Stimulated activated naive B cell treated with anti-CD40 and anti-IgM and Interleukin-4, amounts not matched to agents 10 μg/mL and 1 μg/mL and 100 μg/mL, for 72 hours (primary cell): ENCODE measurements around the gene CRTC2.
"Not testable (repeated sequence)": the region's sequence is repeated elsewhere in the genome, so short reads cannot be mapped to it uniquely, and the experiment has no call there.

Experiments
- ATAC-seq, 2 donors: fragments of 150-1000 bp; cut with Tn5 transposase; replicated peaks; 2 replicates each; pipeline ENCODE4 v1.10.0; 2021; ENCODE audit warnings: moderate library complexity in 1 of 2
- DNase-seq: peaks from one replicate; pipeline ENCODE4 v3.0.0; 2021
- H3K27ac Mint-ChIP-seq: one replicate; pipeline ENCODE4 v1.8.0; 2022; ENCODE audit warnings: mild to moderate bottlenecking, mixed read lengths
- H3K27me3 Mint-ChIP-seq, 2 donors: one replicate each; pipeline ENCODE4 v1.8.0; 2022; ENCODE audit warnings: mixed read lengths in 2 of 2
- H3K36me3 Mint-ChIP-seq, 2 donors: one replicate each; pipeline ENCODE4 v1.8.0; 2022; ENCODE audit warnings: mixed read lengths in 2 of 2, mild to moderate bottlenecking in 1 of 2
- H3K4me1 Mint-ChIP-seq, 2 donors: one replicate each; pipeline ENCODE4 v1.8.0; 2022; ENCODE audit warnings: mixed read lengths in 2 of 2, mild to moderate bottlenecking in 1 of 2
- H3K4me3 Mint-ChIP-seq, 2 donors: one replicate each; pipeline ENCODE4 v1.8.0; 2022; ENCODE audit warnings: mild to moderate bottlenecking in 2 of 2, mixed read lengths in 2 of 2, moderate library complexity in 1 of 2
- H3K9me3 Mint-ChIP-seq, 2 donors: one replicate each; pipeline ENCODE4 v1.8.0; 2022; ENCODE audit warnings: mixed read lengths in 2 of 2, mild to moderate bottlenecking in 1 of 2

The CRTC2 gene, protein sequence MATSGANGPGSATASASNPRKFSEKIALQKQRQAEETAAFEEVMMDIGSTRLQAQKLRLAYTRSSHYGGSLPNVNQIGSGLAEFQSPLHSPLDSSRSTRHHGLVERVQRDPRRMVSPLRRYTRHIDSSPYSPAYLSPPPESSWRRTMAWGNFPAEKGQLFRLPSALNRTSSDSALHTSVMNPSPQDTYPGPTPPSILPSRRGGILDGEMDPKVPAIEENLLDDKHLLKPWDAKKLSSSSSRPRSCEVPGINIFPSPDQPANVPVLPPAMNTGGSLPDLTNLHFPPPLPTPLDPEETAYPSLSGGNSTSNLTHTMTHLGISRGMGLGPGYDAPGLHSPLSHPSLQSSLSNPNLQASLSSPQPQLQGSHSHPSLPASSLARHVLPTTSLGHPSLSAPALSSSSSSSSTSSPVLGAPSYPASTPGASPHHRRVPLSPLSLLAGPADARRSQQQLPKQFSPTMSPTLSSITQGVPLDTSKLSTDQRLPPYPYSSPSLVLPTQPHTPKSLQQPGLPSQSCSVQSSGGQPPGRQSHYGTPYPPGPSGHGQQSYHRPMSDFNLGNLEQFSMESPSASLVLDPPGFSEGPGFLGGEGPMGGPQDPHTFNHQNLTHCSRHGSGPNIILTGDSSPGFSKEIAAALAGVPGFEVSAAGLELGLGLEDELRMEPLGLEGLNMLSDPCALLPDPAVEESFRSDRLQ

DNA sequence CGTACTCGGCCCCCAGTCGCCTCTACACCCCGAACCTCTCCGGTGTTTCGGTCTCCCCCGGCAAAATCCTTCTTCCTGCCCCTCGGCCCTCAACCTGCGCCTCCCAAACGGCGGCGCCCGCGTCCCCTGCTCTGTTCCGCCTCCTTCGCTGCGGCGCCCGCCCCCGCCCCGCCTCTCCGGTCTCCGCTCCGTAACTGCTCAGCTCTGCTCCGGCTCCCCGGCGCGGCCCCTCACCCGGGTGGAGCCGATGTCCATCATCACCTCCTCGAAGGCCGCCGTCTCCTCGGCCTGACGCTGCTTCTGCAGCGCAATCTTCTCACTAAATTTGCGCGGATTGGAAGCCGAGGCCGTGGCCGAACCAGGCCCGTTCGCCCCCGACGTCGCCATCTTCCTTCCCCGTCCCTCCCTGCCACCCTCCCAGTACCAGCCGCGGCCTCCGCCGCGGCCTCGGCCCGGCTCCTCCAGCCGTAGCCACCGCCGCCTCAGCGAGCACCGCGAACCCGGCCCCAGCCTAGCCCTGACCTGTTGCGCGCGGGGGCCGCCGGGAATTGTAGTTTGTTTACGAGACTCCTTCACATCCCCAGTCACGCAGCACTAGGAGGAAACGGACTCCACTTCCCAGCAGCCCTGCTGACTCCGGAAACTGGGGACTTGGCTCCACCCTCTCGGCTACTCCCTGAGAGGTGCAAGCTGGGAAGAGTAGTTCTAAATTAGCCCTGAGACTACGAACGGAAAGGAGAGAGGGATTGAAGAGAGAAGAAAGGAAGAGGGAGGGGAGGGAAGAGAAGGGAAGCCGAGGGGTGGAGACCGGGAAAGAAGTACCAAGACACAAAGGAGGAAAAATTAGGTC, at the start of gene CRTC2:
Gene CRTC2, minus strand, starts transcription at position 502 of the 850 bp plus-strand sequence. Its CDS starts 115 bp downstream, at position 387.
- Mint-ChIP-seq H3K4me1 (peaks cover 55 to 77% of the 10 kb centered on the region in 2 donors), H3K4me3 (peak within 1 kb of the TSS; percentile 96 to 97), H3K9me3 (no peaks in the 10 kb centered on the region), H3K36me3 (peaks cover 33 to 71% of the 10 kb centered on the region in 2 donors), H3K27ac (peak within 1 kb of the TSS; percentile 98), H3K27me3 (no peaks in the 10 kb centered on the region)
- DNase-seq (peak; percentile 96), ATAC-seq (peak; percentile 87 to 89)

DNA sequence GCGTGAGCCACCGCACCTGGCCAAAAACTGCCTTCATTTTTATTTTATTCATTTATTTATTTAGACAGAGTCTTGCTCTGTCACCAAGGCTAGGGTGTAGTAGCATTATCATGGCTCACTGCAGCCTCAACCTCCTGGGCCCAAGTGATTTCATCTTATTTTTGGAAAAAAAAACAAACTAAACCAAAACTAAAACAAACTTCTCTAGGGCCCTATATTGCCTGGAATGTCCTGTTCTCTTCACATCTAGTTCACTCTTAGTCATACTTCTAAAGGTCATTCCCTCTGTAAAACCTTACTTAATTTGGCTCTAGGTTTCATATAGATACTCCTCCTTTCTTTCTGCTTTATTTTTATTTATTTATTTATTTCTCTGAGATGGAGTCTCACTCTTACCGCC, 47.7 kb upstream of the CRTC2 start:
- H3K27me3 Mint-ChIP-seq: no peaks in the 10 kb centered on the region
- H3K4me1 Mint-ChIP-seq: no peaks in the 10 kb centered on the region
- no peak overlapping the region for H3K4me3 Mint-ChIP-seq
- H3K27ac Mint-ChIP-seq: no peak overlapping the region
- DNase-seq: no peak
- peaks cover 2 to 3% of the 10 kb centered on the region in 2 donors for H3K36me3 Mint-ChIP-seq
- no peaks in the 10 kb centered on the region for H3K9me3 Mint-ChIP-seq
- no peak for ATAC-seq

DNA sequence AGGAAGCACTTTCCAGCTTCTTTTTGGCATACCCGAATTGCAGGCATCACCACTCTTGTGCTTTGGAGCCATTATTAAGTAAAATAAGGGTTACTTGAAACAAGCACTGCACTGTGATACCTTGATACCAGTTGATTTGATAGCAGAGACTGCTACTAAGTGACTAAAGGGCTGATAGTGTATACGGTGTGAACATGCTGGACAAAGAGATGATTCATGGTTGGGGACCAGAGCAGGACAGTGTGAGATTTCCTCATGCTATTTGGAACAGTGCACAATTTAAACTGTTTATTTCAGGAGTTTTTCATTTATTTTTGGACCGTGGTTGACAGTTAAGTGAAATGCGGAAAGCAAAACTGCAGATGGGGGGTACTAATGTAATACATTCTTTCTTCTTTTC, 42.0 kb upstream of the CRTC2 start:
- no peak for DNase-seq
- ATAC-seq: no peak
- Mint-ChIP-seq H3K4me1 (no peaks in the 10 kb centered on the region), H3K36me3 (peaks cover 9 to 11% of the 10 kb centered on the region in 2 donors), H3K9me3 (peaks cover 0 to 1% of the 10 kb centered on the region in 2 donors), H3K27me3 (no peaks in the 10 kb centered on the region), H3K4me3 (no peak overlapping the region), H3K27ac (no peak overlapping the region)

- H3K36me3 Mint-ChIP-seq: peaks cover 28 to 32% of the 10 kb centered on the region in 2 donors
- not testable (repeated sequence) for H3K27me3 Mint-ChIP-seq, H3K4me3 Mint-ChIP-seq, H3K27ac Mint-ChIP-seq, DNase-seq, H3K9me3 Mint-ChIP-seq, ATAC-seq
- peaks cover 7 to 17% of the 10 kb centered on the region in 2 donors for H3K4me1 Mint-ChIP-seq
Measured at GRCh38 chr1:153996882-153997281, 38.5 kb upstream of the CRTC2 start.

DNA sequence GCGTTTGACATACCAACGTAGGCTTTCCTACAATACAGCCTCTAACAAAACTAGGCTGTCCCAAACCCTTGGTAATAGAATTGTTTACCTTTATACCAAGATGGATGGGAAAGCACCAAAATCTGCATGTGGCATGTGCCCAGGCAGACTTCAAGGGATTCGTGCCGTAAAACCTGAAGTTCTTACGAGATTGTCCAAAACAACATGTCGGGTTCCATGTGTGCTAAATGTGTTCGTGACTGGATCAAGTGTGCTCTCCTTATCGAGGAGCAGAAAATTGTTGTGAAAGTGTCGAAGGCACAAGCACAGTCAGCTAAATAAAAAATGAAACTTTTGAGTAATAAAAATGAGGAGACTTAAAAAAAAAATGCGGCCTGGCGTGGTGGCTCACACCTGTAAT, 37.2 kb upstream of the CRTC2 start:
- Mint-ChIP-seq H3K4me3 (no peak overlapping the region), H3K36me3 (peaks cover 38 to 45% of the 10 kb centered on the region in 2 donors), H3K27ac (peak overlapping the region; percentile 47), H3K9me3 (peaks cover 0 to 1% of the 10 kb centered on the region in 2 donors), H3K4me1 (peaks cover 15 to 28% of the 10 kb centered on the region in 2 donors), H3K27me3 (no peaks in the 10 kb centered on the region)
- no peak for DNase-seq
- ATAC-seq: no peak

GRCh38 chr1:153995202-153995601, 36.8 kb upstream of the CRTC2 start:
- H3K27me3 Mint-ChIP-seq: no peaks in the 10 kb centered on the region
- H3K4me3 Mint-ChIP-seq: no peak overlapping the region
- peaks cover 19 to 32% of the 10 kb centered on the region in 2 donors for H3K4me1 Mint-ChIP-seq
- H3K27ac Mint-ChIP-seq: peak overlapping the region; percentile 47
- peaks cover 40 to 49% of the 10 kb centered on the region in 2 donors for H3K36me3 Mint-ChIP-seq
- no peak for ATAC-seq
- H3K9me3 Mint-ChIP-seq: peaks cover 0 to 1% of the 10 kb centered on the region in 2 donors
- DNase-seq: no peak

GRCh38 chr1:153991806-153992205, 33.4 kb upstream of the CRTC2 start:
- ATAC-seq (no peak), DNase-seq (no peak)
- H3K36me3 Mint-ChIP-seq: peaks cover 39 to 49% of the 10 kb centered on the region in 2 donors
- H3K9me3 Mint-ChIP-seq: peaks cover 0 to 1% of the 10 kb centered on the region in 2 donors
- no peaks in the 10 kb centered on the region for H3K27me3 Mint-ChIP-seq
- H3K4me3 Mint-ChIP-seq: peak overlapping the region; percentile 94 to 98
- peak overlapping the region; percentile 100 for H3K27ac Mint-ChIP-seq
- peaks cover 26 to 46% of the 10 kb centered on the region in 2 donors for H3K4me1 Mint-ChIP-seq

GRCh38 chr1:153991151-153991630, 32.8 kb upstream of the CRTC2 start:
- ATAC-seq: no peak

GRCh38 chr1:153990468-153991150, 32.2 kb upstream of the CRTC2 start, which contains the start of gene RPS27:
Gene RPS27 (plus strand): TSS chr1:153990762. CDS start chr1:153990797, 35 bp downstream.
- DNase-seq (peak; percentile 86), ATAC-seq (peak; percentile 83 to 90)
- peaks cover 32 to 57% of the 10 kb centered on the region in 2 donors for H3K4me1 Mint-ChIP-seq
- H3K9me3 Mint-ChIP-seq: no peaks in the 10 kb centered on the region
- H3K27me3 Mint-ChIP-seq: no peaks in the 10 kb centered on the region
- peak within 1 kb of the TSS; percentile 94 to 98 for H3K4me3 Mint-ChIP-seq
- H3K27ac Mint-ChIP-seq: peak within 1 kb of the TSS; percentile 100
- H3K36me3 Mint-ChIP-seq: peaks cover 33 to 44% of the 10 kb centered on the region in 2 donors

More at GRCh38 chr1:153991151-153991630, 32.8 kb upstream of the CRTC2 start:
- H3K36me3 Mint-ChIP-seq: peaks cover 37 to 49% of the 10 kb centered on the region in 2 donors
- peaks cover 29 to 52% of the 10 kb centered on the region in 2 donors for H3K4me1 Mint-ChIP-seq
- H3K4me3 Mint-ChIP-seq: peak overlapping the region; percentile 94 to 98
- H3K9me3 Mint-ChIP-seq: peaks cover 0 to 1% of the 10 kb centered on the region in 2 donors
- no peak for DNase-seq
- no peaks in the 10 kb centered on the region for H3K27me3 Mint-ChIP-seq
- H3K27ac Mint-ChIP-seq: peak overlapping the region; percentile 100

DNA sequence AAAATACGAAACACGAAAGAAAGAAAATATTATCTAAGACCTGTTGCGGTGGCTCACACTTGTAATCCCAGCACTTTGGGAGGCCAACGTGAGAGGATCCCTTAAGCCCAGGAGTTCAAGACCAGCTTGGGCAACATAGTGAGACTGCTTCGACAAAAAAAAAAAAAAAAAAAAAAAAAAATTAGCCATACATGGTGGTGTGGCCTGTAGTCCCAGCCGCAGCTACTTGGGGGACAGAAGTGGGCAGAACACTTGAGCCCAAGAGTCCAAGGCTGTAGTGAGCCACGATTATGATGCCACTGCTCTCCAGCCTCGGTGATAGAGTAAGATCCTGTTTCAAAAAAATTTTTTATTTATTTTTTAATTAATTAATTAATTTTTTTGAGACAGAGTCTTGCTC, 29.2 kb upstream of the CRTC2 start:
- no peaks in the 10 kb centered on the region for H3K27me3 Mint-ChIP-seq
- H3K36me3 Mint-ChIP-seq: peaks cover 24 to 30% of the 10 kb centered on the region in 2 donors
- H3K4me1 Mint-ChIP-seq: peaks cover 41 to 63% of the 10 kb centered on the region in 2 donors
- no peaks in the 10 kb centered on the region for H3K9me3 Mint-ChIP-seq
- no peak overlapping the region for H3K27ac Mint-ChIP-seq
- H3K4me3 Mint-ChIP-seq: no peak overlapping the region
- DNase-seq (no peak), ATAC-seq (no peak)

DNA sequence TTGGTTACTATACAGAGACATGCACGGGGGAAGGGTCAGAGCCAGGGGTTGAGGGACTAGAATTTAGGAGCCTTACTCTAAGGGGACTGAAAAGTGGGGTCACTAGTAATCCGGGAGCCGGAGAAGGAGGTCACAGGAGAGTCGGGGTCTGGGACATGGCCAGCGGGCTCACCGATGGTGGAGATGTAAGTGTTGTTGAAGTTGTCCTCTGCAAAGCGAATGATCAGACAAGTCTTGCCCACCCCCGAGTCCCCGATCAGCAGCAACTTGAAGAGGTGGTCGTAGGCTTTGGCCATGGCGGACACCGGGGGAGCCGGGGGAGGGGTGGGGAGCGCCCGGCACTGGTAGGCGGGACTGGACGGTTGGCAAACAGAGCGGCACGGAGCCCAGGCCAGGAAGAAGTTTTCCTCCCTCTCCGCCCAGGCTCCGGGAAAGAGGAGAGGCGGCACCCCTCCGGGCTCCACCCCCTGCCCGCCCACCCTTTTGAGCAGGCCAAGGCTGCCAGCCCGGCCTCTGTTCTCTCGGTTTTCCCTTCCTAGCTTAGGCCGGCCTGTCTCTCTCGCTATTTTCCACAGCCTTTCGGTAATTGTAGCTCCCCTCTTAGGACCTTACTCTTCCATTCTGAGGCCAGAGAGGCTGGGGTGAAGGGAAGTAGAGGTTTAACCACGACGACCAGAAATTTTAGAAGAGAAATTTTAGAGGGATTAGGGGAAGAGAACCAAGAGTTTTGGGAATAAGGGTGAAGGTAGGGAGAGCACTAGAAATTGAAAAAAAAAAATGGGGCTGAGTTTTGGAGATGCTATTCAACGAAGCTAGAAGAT, 27.7 kb upstream of the CRTC2 start, which contains the start of gene RAB13:
Gene RAB13, minus strand, starts transcription at position 399 of the 821 bp plus-strand sequence. Its CDS starts 103 bp downstream, at position 296.
- DNase-seq: no peak
- H3K27me3 Mint-ChIP-seq: no peaks in the 10 kb centered on the region

GRCh38 chr1:153985341-153985912, 27.0 kb upstream of the CRTC2 start:
- no peaks in the 10 kb centered on the region for H3K9me3 Mint-ChIP-seq
- peak; percentile 35 to 54 for ATAC-seq
- peak overlapping the region; percentile 88 to 94 for H3K4me3 Mint-ChIP-seq
- peaks cover 6 to 13% of the 10 kb centered on the region in 2 donors for H3K36me3 Mint-ChIP-seq
- H3K27me3 Mint-ChIP-seq: no peaks in the 10 kb centered on the region
- peaks cover 29 to 47% of the 10 kb centered on the region in 2 donors for H3K4me1 Mint-ChIP-seq
- peak overlapping the region; percentile 82 for H3K27ac Mint-ChIP-seq
- DNase-seq: no peak

More for the DNA sequence above, 27.7 kb upstream of the CRTC2 start, which contains the start of gene RAB13:
- peak; percentile 31 for ATAC-seq
- Mint-ChIP-seq H3K4me1 (peaks cover 33 to 53% of the 10 kb centered on the region in 2 donors), H3K36me3 (peaks cover 13 to 21% of the 10 kb centered on the region in 2 donors), H3K9me3 (no peaks in the 10 kb centered on the region), H3K4me3 (peak within 1 kb of the TSS; percentile 88 to 94), H3K27ac (peak within 1 kb of the TSS; percentile 89)
